A549 treated with CORT108297 at 1 μM for 4 hours (cell line): ENCODE measurements around the gene AP4M1. TPM values are rescaled to one million over a fixed set of nuclear protein-coding genes. Genes with fewer than 3 reads are reported as not detected.

Experiments used
- total RNA-seq: library from RNA; stranded (reverse); fragments of 200-300 nt; extraction: Qiagen RNA extraction; gene quantifications from 5 replicates; pipeline ENCODE4 v1.2.3, GENCODE V29; 2022

The AP4M1 gene, protein sequence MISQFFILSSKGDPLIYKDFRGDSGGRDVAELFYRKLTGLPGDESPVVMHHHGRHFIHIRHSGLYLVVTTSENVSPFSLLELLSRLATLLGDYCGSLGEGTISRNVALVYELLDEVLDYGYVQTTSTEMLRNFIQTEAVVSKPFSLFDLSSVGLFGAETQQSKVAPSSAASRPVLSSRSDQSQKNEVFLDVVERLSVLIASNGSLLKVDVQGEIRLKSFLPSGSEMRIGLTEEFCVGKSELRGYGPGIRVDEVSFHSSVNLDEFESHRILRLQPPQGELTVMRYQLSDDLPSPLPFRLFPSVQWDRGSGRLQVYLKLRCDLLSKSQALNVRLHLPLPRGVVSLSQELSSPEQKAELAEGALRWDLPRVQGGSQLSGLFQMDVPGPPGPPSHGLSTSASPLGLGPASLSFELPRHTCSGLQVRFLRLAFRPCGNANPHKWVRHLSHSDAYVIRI
- 15.1 to 17.7 TPM (median 17.0 TPM) in 5 replicates for total RNA-seq

DNA sequence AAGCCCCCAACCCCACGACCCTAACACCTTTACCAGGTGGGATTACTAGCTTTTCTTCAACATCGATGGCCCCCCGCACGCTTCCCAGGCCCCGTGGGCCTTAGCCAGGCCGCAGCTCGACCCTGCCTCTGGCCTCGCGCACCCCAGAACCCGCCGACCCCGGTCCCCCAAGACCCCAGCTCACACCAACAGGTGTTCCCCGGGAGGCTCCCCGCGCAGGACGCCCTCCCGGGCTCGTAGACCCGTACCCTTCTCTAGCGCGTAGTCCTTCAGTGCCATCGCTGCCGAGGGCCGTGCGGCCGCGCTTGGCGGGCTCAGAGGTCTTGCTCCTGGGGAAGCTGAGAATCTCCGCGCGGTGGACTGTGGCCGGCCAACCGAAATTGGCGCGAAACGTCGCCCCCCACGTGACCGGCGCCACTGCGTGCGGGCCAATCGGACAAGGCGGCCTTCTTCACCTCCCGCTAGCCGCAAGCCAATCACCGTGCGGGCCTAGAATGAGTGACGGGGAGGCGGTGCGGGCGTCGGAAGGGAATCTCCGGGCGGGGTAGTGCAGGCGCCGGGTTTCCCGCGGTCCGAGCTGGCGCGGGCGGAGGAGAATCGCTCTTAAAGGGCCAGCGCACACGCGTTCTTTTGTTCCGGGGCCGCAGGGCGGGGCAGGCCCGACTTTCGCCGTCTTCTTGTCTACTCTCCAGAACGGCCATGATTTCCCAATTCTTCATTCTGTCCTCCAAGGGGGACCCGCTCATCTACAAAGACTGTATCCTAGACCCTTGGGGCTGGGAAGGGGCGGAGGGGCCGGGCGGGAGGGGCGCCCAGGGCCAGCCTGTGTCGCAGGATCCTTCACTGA is at the start of gene AP4M1, which contains the start of gene MCM7:
AP4M1 (plus strand) TSS at position 628 of the 847 bp plus-strand sequence; CDS start at position 700, 72 bp downstream.
MCM7 (minus strand) TSS at position 382 of the 847 bp plus-strand sequence; CDS start at position 279, 103 bp downstream.

DNA sequence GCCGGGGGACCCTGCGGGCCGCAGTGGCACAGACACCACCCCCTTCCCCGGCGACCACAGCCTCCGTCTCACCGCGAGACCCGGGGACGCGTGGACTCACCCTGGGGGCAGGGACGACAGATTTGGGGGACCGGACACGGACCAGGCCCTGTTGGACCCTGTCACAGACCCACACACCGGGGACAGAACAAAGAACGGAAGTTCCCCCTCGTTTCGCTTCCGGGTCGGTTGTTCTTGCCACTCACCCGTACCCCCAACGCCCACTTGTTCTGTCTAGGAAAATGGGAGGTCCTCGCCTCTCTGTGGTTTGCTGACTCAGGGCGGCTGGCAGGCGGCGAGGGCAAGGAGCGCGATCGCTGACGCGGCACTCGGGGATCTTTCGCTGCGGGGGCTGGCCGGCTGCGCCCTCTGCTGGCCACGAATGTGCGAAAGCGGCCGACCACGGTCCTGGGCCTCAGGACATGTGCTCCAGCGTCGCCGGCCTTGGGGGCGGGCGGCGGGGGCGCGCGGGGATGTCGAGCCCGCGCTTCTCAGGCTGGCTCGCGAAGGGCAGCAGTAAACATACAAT is 19.8 kb upstream of the AP4M1 start, which contains the start of gene ZNF3:
ZNF3 (minus strand) TSS at position 189 of the 568 bp plus-strand sequence. CDS start 4,366 bp downstream, outside the sequence.

DNA sequence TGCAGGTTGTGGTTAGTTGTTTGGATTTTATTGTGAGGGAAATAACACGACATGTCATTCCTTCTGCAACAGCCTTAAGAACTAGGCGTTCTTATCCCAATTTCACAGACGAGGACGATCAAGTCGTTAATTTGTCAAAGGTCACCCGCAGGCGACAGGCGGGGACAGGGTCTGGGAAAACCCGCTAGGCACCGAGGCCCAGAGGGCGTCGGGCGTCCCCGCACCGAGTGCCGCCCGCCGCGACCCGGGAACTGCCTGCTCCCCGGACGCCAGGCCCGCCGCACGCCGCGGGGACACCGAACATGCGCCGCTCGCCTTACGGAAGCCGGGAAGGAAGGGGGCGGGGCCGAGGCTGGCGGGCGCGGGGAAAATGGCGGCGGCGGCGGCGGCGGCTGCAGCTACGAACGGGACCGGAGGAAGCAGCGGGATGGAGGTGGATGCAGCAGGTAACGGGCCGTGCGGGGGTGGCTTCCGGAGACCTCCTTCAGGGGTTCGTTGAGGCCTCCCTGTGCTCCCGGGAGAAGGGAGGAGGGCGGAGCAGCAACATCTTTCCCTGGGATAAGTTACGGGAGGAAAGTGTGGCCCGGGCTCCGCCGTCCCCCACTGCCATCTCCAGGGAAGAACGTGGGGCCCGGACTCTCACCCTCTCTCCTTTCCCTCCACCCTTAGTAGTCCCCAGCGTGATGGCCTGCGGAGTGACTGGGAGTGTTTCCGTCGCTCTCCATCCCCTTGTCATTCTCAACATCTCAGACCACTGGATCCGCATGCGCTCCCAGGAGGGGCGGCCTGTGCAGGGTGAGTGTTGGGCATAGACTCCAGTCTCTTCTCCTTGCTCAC is 12.6 kb upstream of the AP4M1 start, which contains the start of gene COPS6:
COPS6 (plus strand) TSS at position 349 of the 837 bp plus-strand sequence; CDS start at position 371, 22 bp downstream.

DNA sequence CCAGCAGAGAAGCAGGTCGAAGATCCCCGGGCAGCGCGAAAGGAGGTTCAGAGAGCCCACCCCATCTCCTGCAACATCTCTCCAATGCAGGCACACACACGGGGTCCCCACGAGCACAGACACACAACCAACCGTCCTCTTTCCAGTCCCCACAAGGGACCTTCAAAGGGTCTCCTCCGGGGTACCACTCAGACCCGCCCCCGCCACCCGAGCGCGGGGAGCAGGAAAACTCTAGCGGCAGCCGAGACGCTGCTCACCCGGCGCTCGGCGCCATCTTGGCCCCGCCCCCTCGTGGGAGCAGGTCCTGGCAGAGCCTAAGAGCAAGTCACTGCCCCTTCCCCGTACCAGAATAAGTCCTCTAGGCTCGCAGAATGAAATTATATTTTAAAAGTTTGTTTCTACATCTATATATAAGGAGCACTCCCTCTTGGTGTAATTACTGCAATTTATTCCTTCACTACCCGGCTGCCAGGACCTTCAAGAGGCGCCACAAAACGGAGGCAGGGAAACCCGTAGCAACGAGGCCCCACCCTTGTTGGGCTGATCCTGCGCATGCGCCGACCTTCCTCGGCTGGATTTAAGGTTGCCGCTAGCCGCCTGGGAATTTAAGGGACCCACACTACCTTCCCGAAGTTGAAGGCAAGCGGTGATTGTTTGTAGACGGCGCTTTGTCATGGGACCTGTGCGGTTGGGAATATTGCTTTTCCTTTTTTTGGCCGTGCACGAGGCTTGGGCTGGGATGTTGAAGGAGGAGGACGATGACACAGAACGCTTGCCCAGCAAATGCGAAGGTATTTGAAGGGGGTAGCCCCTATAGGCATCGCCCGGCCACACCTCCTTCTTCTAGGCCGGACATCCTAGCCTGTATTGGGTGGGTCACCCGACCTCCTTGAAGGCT is 17.9 kb downstream of the AP4M1 start, which contains the start of the genes CNPY4 and TAF6:
CNPY4 (plus strand) TSS at position 563 of the 898 bp plus-strand sequence; CDS start at position 674, 111 bp downstream.
TAF6 (minus strand) TSS at position 287 of the 898 bp plus-strand sequence. CDS start 5,149 bp downstream, outside the sequence.

DNA sequence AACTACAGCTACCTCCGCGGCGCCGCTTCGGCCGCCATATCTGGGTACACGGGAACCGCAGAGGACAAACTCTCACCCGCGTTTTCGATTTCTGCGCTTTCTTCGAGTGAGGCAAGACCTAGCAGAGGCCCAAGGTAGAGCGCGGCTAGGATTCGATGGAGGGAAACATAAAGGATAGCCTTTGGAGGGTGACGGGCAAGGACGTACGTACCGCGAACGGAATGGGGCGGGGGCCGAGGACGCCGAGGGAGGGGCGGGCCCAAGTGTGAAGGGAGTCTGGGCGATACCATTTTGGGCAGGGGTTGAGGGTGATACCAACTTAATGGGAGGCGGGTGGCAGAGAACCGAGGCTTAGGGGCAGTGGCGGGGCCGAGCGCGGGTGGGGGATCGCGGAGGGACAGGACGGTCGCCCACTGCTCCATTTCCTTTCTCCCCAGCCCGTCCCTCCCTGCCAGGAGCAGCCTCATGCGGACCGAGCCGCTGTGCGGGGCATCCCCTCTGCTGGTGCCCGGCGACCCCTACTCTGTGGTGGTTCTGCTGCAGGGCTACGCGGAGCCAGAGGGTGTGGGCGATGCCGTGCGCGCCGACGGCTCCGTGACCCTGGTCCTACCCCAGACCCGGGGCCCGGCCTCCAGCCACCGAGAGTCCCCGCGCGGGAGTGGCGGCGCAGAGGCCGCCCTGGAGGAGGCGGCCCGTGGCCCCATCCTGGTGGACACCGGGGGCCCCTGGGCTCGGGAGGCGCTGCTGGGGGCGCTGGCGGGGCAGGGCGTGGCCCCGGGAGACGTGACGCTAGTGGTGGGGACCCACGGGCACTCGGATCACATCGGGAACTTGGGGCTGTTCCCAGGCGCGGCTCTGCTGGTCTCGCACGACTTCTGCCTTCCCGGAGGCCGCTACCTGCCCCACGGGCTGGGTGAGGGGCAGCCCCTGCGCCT is 25.8 kb downstream of the AP4M1 start, which contains the start of gene MBLAC1:
MBLAC1 (plus strand) TSS at position 37 of the 935 bp plus-strand sequence; CDS start at position 466, 429 bp downstream.

DNA sequence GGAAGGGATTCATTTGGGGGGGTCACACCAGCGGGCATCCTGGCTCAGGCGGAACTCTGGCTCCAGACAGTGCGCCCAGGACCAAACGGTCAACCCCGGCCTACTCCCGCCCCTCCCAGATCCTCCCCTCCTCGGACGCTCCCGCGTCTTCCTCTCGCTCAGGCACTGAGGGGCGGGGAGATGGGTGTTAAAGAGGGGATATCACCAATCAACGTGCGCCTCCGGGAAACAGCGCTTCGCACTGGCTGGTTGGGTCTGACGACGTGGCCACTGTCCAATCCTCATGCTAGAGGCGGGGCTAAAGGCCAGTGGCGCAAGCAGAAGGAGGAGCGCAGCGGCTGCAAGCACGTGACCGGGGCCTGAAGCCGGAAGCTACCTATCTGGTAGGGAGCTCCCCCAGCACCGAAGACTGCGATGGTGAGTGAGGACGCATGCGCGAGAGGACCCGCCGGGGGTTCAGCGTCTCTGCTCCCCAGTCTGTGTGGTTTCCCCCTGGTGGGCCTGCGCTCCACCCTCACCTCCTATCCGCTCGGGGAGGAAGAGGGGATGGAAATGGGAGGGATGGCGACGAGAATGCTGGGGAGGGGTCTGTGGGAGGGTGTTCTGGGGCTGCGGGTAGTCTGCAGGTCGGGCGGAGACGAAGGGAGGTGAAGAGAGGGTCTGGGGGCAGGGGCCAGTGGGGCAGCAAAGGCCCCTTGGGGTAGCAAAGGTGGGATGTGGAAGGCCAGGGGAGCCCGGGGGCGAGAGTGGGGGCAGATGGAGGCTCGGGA is 47.3 kb downstream of the AP4M1 start, which contains the start of gene LAMTOR4:
LAMTOR4 (plus strand) TSS at position 360 of the 770 bp plus-strand sequence; CDS start at position 415, 55 bp downstream.

Other genes starting within 250 kb of the AP4M1 start
- gene OR2AE1, start 224.6 kb upstream of the AP4M1 start, total RNA-seq = not detected in 5 replicates
- gene TRIM4, start 182.1 kb upstream of the AP4M1 start, total RNA-seq = 24.2 to 32.7 TPM (median 26.6 TPM) in 5 replicates
- 0.09 to 0.22 TPM (median 0.10 TPM) in 3 of 5 replicates, not detected in the others for gene GJC3, start 172.0 kb upstream of the AP4M1 start, total RNA-seq
- gene AZGP1, start 125.6 kb upstream of the AP4M1 start, total RNA-seq = 0.06 TPM in 1 of 5 replicates, not detected in the others
- 6.8 to 10.8 TPM (median 9.4 TPM) in 5 replicates for gene ZKSCAN1, start 86.0 kb upstream of the AP4M1 start, total RNA-seq
- 8.9 to 12.4 TPM (median 10.3 TPM) in 5 replicates for gene ZSCAN21, start 51.9 kb upstream of the AP4M1 start, total RNA-seq
- 18.7 to 22.7 TPM (median 19.8 TPM) in 5 replicates for gene ZNF3, start 19.9 kb upstream of the AP4M1 start, total RNA-seq
- 153 to 188 TPM (median 175 TPM) in 5 replicates for gene COPS6, start 12.7 kb upstream of the AP4M1 start, total RNA-seq
- 223 to 257 TPM (median 247 TPM) in 5 replicates for gene MCM7, start 246 bp upstream of the AP4M1 start, total RNA-seq
- gene TAF6, start 17.7 kb downstream of the AP4M1 start, total RNA-seq = 62.3 to 71.2 TPM (median 67.8 TPM) in 5 replicates
- gene CNPY4, start 18.0 kb downstream of the AP4M1 start, total RNA-seq = 10.4 to 12.8 TPM (median 12.0 TPM) in 5 replicates
- 2.6 to 3.4 TPM (median 3.2 TPM) in 5 replicates for gene MBLAC1, start 25.3 kb downstream of the AP4M1 start, total RNA-seq
- gene LAMTOR4, start 47.3 kb downstream of the AP4M1 start, total RNA-seq = 145 to 212 TPM (median 183 TPM) in 5 replicates
- gene TRAPPC14, start 57.1 kb downstream of the AP4M1 start, total RNA-seq = 8.7 to 15.5 TPM (median 14.7 TPM) in 5 replicates
- 0.06 to 0.15 TPM (median 0.08 TPM) in 5 replicates for gene GAL3ST4, start 67.0 kb downstream of the AP4M1 start, total RNA-seq
- gene GPC2, start 75.7 kb downstream of the AP4M1 start, total RNA-seq = 0.82 to 1.5 TPM (median 1.1 TPM) in 5 replicates
- gene STAG3, start 76.3 kb downstream of the AP4M1 start, total RNA-seq = 0.18 to 0.23 TPM (median 0.22 TPM) in 5 replicates
- not detected in 5 replicates for gene PVRIG, start 118.3 kb downstream of the AP4M1 start, total RNA-seq
- not detected in 5 replicates for gene SPDYE3, start 206.1 kb downstream of the AP4M1 start, total RNA-seq